Germinal center (tissue), 1 donor: ENCODE results near the gene TBX22.
"Not testable (repeated sequence)": the region's sequence is repeated elsewhere in the genome, so short reads cannot be mapped to it uniquely, and the experiment has no call there.

Experiments
- DNase-seq: peaks from one replicate; pipeline ENCODE4 v3.0.0; 2012; ENCODE audit warnings: mixed read lengths, low spot score

TBX22 gene

GRCh38 chrX:80014141-80014940 is at the start of gene TBX22:
Gene TBX22, plus strand, starts transcription at chrX:80014753. Its CDS starts 7,517 bp downstream, at chrX:80022270.
- no peak for DNase-seq

DNA sequence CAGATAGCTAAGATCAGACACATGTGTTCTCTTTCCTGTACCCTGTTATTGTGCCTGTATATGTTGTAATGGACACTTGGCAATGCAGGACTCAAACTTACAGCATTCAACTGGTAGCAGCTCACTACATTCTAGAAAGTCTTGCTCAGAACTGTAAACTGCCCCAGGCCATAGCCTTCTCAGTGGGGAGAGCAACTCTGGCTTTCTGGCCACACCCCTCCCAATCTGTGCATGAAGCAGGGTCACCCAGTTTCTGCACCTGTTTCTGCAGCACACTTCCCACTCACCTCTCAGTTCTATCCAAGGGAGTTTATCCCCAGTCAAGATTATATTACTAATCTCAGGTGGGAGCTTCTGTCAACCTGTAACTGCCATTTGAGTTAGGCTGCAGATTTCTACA is 38.9 kb upstream of the TBX22 start:
- no peak for DNase-seq

- DNase-seq: no peak
These were observed 10.1 kb upstream of the TBX22 start for GRCh38 chrX:80004458-80004857.

GRCh38 chrX:80011522-80011921 is 3.0 kb upstream of the TBX22 start:
- no peak for DNase-seq

DNA sequence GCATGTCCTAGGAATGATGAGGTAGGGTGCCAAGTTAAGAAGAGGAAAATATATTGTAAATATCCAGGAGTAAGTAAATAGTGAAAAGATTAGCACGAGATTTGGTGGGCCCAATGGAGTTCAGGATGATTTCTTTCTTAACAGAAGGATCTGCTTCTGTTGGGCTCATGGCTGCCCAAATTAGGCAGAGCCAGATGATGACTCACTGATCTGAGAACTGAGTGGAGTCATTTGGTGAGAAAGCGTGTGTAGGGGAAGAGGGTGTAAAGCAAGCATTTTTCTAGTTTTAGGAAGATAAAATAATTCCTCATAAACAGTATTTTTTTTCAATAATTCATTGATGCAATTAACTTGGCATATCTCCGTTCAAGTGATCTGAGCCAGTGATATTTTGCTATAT is 1.6 kb downstream of the TBX22 start:
- DNase-seq: no peak

DNA sequence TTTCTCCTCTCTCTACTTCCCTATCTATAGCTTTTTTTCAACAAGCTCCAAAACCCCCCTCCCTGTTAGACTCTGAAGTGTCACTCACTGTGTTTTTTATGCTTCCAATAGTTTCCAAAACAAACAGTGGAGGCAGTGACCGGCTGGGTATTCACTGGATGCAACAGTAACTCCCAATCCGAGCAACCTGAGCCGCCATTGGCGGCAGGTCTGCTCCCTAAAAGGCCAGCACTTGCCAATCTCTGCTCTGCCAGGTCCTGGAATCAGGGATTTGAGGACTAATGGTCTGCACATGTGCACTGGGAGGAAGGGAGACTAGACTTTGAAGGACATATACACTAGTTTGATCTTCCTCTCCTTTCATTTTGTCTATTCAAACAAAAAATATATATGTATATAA is 7.1 kb downstream of the TBX22 start:
- no peak for DNase-seq

GRCh38 chrX:80022363-80023031 is 7.9 kb downstream of the TBX22 start:
- no peak for DNase-seq

- no peak for DNase-seq
These were observed 11.6 kb downstream of the TBX22 start for GRCh38 chrX:80026116-80026515.

GRCh38 chrX:80066156-80066555 is 51.6 kb downstream of the TBX22 start:
- not testable (repeated sequence) for DNase-seq

- not testable (repeated sequence) for DNase-seq
These were observed 61.1 kb downstream of the TBX22 start for GRCh38 chrX:80075625-80076024.
